Neuron (in vitro differentiated cells): Measurements from ENCODE around the gene KDSR.

Experiments used
- H2AFZ ChIP-seq: one replicate; pipeline ENCODE4 v1.6.1; 2013; ENCODE audit warnings: low read depth, mild to moderate bottlenecking, inconsistent platforms, low read length, moderate library complexity
- H3K27me3 ChIP-seq: one replicate; pipeline ENCODE4 v1.6.1; 2013; ENCODE audit warnings: low read length; ENCODE audit not compliant: insufficient read depth
- H3K36me3 ChIP-seq: one replicate; pipeline ENCODE4 v1.6.1; 2013; ENCODE audit warnings: low read length; ENCODE audit not compliant: insufficient read depth
- H3K4me1 ChIP-seq: one replicate; pipeline ENCODE4 v1.6.1; 2013; ENCODE audit warnings: low read length; ENCODE audit not compliant: insufficient read depth
- H3K4me3 ChIP-seq: 2 replicates; pipeline ENCODE4 v1.5.1; 2013; ENCODE audit warnings: mild to moderate bottlenecking, low read length, moderate library complexity
- H3K9me3 ChIP-seq: one replicate; pipeline ENCODE4 v1.6.1; 2013; ENCODE audit warnings: low read length

The KDSR gene

GRCh38 chr18:63348508-63349136, 18.4 kb downstream of the KDSR start:
- H3K4me3 ChIP-seq = no peak overlapping the region
- no peaks in the 10 kb centered on the region for H3K27me3 ChIP-seq
- H3K36me3 ChIP-seq = peaks cover 79% of the 10 kb centered on the region
- no peaks in the 10 kb centered on the region for H3K9me3 ChIP-seq
- H2AFZ ChIP-seq = no peak overlapping the region
- H3K4me1 ChIP-seq = no peaks in the 10 kb centered on the region

GRCh38 chr18:63346480-63347183, 20.4 kb downstream of the KDSR start:
- H3K27me3 ChIP-seq = no peaks in the 10 kb centered on the region
- H3K4me1 ChIP-seq = no peaks in the 10 kb centered on the region
- no peak overlapping the region for H3K4me3 ChIP-seq
- H2AFZ ChIP-seq = no peak overlapping the region
- H3K36me3 ChIP-seq = peaks cover 66% of the 10 kb centered on the region
- no peaks in the 10 kb centered on the region for H3K9me3 ChIP-seq

GRCh38 chr18:63346031-63346430, 21.0 kb downstream of the KDSR start:
- Histone ChIP-seq H3K4me1 (no peaks in the 10 kb centered on the region), H3K36me3 (peaks cover 64% of the 10 kb centered on the region), H3K27me3 (no peaks in the 10 kb centered on the region), H3K9me3 (no peaks in the 10 kb centered on the region), H3K4me3 (no peak overlapping the region), H2AFZ (no peak overlapping the region)

GRCh38 chr18:63344918-63345317, 22.1 kb downstream of the KDSR start:
- H3K36me3 ChIP-seq = peaks cover 60% of the 10 kb centered on the region

GRCh38 chr18:63344263-63344662, 22.7 kb downstream of the KDSR start:
- Histone ChIP-seq H3K4me3 (no peak overlapping the region), H3K4me1 (no peaks in the 10 kb centered on the region), H2AFZ (no peak overlapping the region), H3K36me3 (peaks cover 57% of the 10 kb centered on the region), H3K9me3 (no peaks in the 10 kb centered on the region), H3K27me3 (no peaks in the 10 kb centered on the region)

More at GRCh38 chr18:63344918-63345317, 22.1 kb downstream of the KDSR start:
- no peaks in the 10 kb centered on the region for H3K4me1 ChIP-seq
- H3K4me3 ChIP-seq = no peak overlapping the region
- no peaks in the 10 kb centered on the region for H3K9me3 ChIP-seq
- no peaks in the 10 kb centered on the region for H3K27me3 ChIP-seq
- no peak overlapping the region for H2AFZ ChIP-seq

GRCh38 chr18:63342206-63342605, 24.8 kb downstream of the KDSR start:
- H3K36me3 ChIP-seq = peaks cover 58% of the 10 kb centered on the region
- no peak overlapping the region for H2AFZ ChIP-seq
- no peaks in the 10 kb centered on the region for H3K27me3 ChIP-seq
- H3K4me3 ChIP-seq = no peak overlapping the region
- no peaks in the 10 kb centered on the region for H3K9me3 ChIP-seq
- H3K4me1 ChIP-seq = no peaks in the 10 kb centered on the region

GRCh38 chr18:63339920-63340484, 27.0 kb downstream of the KDSR start:
- Histone ChIP-seq H3K4me3 (no peak overlapping the region), H3K9me3 (no peaks in the 10 kb centered on the region), H3K36me3 (peaks cover 47% of the 10 kb centered on the region), H3K27me3 (no peaks in the 10 kb centered on the region), H3K4me1 (no peaks in the 10 kb centered on the region), H2AFZ (no peak overlapping the region)

GRCh38 chr18:63336366-63337099, 30.5 kb downstream of the KDSR start:
- Histone ChIP-seq H3K36me3 (peaks cover 56% of the 10 kb centered on the region), H3K4me1 (no peaks in the 10 kb centered on the region), H3K9me3 (no peaks in the 10 kb centered on the region), H3K27me3 (no peaks in the 10 kb centered on the region), H2AFZ (no peak overlapping the region), H3K4me3 (no peak overlapping the region)

- peaks cover 42% of the 10 kb centered on the region for H3K36me3 ChIP-seq
Measured at GRCh38 chr18:63331105-63331504, 35.9 kb downstream of the KDSR start.

GRCh38 chr18:63329431-63330145, 37.4 kb downstream of the KDSR start:
- H3K9me3 ChIP-seq = no peaks in the 10 kb centered on the region
- H3K36me3 ChIP-seq = peaks cover 32% of the 10 kb centered on the region
- H3K4me3 ChIP-seq = no peak overlapping the region
- no peaks in the 10 kb centered on the region for H3K4me1 ChIP-seq
- H3K27me3 ChIP-seq = no peaks in the 10 kb centered on the region
- H2AFZ ChIP-seq = no peak overlapping the region

More at GRCh38 chr18:63331105-63331504, 35.9 kb downstream of the KDSR start:
- no peak overlapping the region for H2AFZ ChIP-seq
- H3K4me1 ChIP-seq = no peaks in the 10 kb centered on the region
- H3K27me3 ChIP-seq = no peaks in the 10 kb centered on the region
- H3K4me3 ChIP-seq = no peak overlapping the region
- no peaks in the 10 kb centered on the region for H3K9me3 ChIP-seq

- H3K4me1 ChIP-seq = peaks cover 6% of the 10 kb centered on the region
- H2AFZ ChIP-seq = no peak overlapping the region
- no peak overlapping the region for H3K4me3 ChIP-seq
- H3K36me3 ChIP-seq = peaks cover 8% of the 10 kb centered on the region
- H3K27me3 ChIP-seq = no peaks in the 10 kb centered on the region
- H3K9me3 ChIP-seq = no peaks in the 10 kb centered on the region
Measured at GRCh38 chr18:63326011-63326410, 41.0 kb downstream of the KDSR start.

- Histone ChIP-seq H3K27me3 (no peaks in the 10 kb centered on the region), H3K4me3 (no peak overlapping the region), H3K9me3 (no peaks in the 10 kb centered on the region), H2AFZ (no peak overlapping the region), H3K36me3 (peaks cover 2% of the 10 kb centered on the region), H3K4me1 (peaks cover 9% of the 10 kb centered on the region)
Measured at GRCh38 chr18:63325086-63325686, 41.8 kb downstream of the KDSR start.
